SIG-M5 (cell line): ENCODE results near the gene SMU1.
A peak's percentile ranks its signal among the peaks of the same experiment; 100 is the strongest.

ENCODE experiments used
- DNase-seq: peaks from one replicate; lab custom pipeline; 2025; lab: John Stamatoyannopoulos, UW

SMU1 gene

GRCh38 chr9:33076046-33077004, at the start of gene SMU1:
SMU1 (minus strand) TSS chr9:33076674; CDS start chr9:33076608, 66 bp downstream.
- peak; percentile 75 for DNase-seq

GRCh38 chr9:33125461-33125860, 49.0 kb upstream of the SMU1 start:
- no peak for DNase-seq

- DNase-seq = no peak
These were observed 48.4 kb upstream of the SMU1 start for GRCh38 chr9:33124751-33125381.

GRCh38 chr9:33124046-33124445, 47.6 kb upstream of the SMU1 start:
- no peak for DNase-seq

- no peak for DNase-seq
These were observed 47.0 kb upstream of the SMU1 start for GRCh38 chr9:33123407-33124031.

- DNase-seq = no peak
These were observed 44.1 kb upstream of the SMU1 start for GRCh38 chr9:33120620-33121019.

- DNase-seq = no peak
These were observed 41.3 kb upstream of the SMU1 start for GRCh38 chr9:33117796-33118195.

- no peak for DNase-seq
These were observed 40.8 kb upstream of the SMU1 start for GRCh38 chr9:33117306-33117705.

- no peak for DNase-seq
These were observed 40.4 kb upstream of the SMU1 start for GRCh38 chr9:33116860-33117259.

- no peak for DNase-seq
These were observed 38.3 kb upstream of the SMU1 start for GRCh38 chr9:33114746-33115145.

GRCh38 chr9:33113799-33114547, 37.5 kb upstream of the SMU1 start:
- DNase-seq = no peak

GRCh38 chr9:33112094-33112493, 35.6 kb upstream of the SMU1 start:
- DNase-seq = no peak

GRCh38 chr9:33111631-33112030, 35.2 kb upstream of the SMU1 start:
- DNase-seq = no peak

GRCh38 chr9:33110686-33111085, 34.2 kb upstream of the SMU1 start:
- DNase-seq = no peak

GRCh38 chr9:33109850-33110595, 33.5 kb upstream of the SMU1 start:
- DNase-seq = no peak

GRCh38 chr9:33109097-33109496, 32.6 kb upstream of the SMU1 start:
- DNase-seq = no peak

- DNase-seq = no peak
These were observed 32.0 kb upstream of the SMU1 start for GRCh38 chr9:33108472-33108871.

- DNase-seq = no peak
These were observed 31.3 kb upstream of the SMU1 start for GRCh38 chr9:33107762-33108161.

GRCh38 chr9:33106827-33107621, 30.6 kb upstream of the SMU1 start:
- no peak for DNase-seq

- no peak for DNase-seq
These were observed 29.9 kb upstream of the SMU1 start for GRCh38 chr9:33106372-33106771.

- no peak for DNase-seq
These were observed 29.5 kb upstream of the SMU1 start for GRCh38 chr9:33105959-33106358.
